OCI-LY1 (cell line): Measurements from ENCODE around the gene AGAP1.

Experiments used
- H2AFZ ChIP-seq: fragments of 200-600 bp; sonication (generic), shearing (Covaris generic); 2 replicates; pipeline ENCODE4 v1.6.0; 2014; ENCODE audit warnings: antibody characterized with exemption, mild to moderate bottlenecking, low read length
- H3F3A ChIP-seq: fragments of 200-600 bp; sonication (generic), shearing (Covaris generic); 2 replicates; pipeline ENCODE4 v1.6.0; 2014; ENCODE audit warnings: mild to moderate bottlenecking, antibody characterized with exemption, low read length, moderate library complexity; ENCODE audit not compliant: insufficient read depth
- H3K27ac ChIP-seq: fragments of 200-600 bp; sonication (generic); 2 replicates; pipeline ENCODE4 v1.5.1; 2014; ENCODE audit warnings: low read length, mixed run types, mild to moderate bottlenecking, low read depth; ENCODE audit not compliant: poor library complexity, severe bottlenecking
- H3K27me3 ChIP-seq: fragments of 200-600 bp; sonication (generic); 2 replicates; pipeline ENCODE4 v1.6.0; 2014; ENCODE audit warnings: antibody characterized with exemption, mild to moderate bottlenecking, low read length, moderate library complexity; ENCODE audit not compliant: insufficient read depth
- H3K36me3 ChIP-seq: fragments of 200-600 bp; sonication (generic); 2 replicates; pipeline ENCODE4 v1.6.1; 2014; ENCODE audit warnings: mild to moderate bottlenecking, antibody characterized with exemption, low read length, moderate library complexity, mixed read lengths; ENCODE audit not compliant: insufficient read depth
- H3K4me1 ChIP-seq: fragments of 200-600 bp; sonication (generic); 2 replicates; pipeline ENCODE4 v1.5.1; 2014; ENCODE audit warnings: mild to moderate bottlenecking, low read length, moderate library complexity; ENCODE audit not compliant: insufficient read depth, severe bottlenecking
- H3K4me2 ChIP-seq: fragments of 200-600 bp; sonication (generic), shearing (Covaris generic); 2 replicates; pipeline ENCODE4 v1.6.1; 2014; ENCODE audit warnings: low read length
- H3K4me3 ChIP-seq: fragments of 200-600 bp; sonication (generic); 2 replicates; pipeline ENCODE4 v1.5.1; 2014; ENCODE audit warnings: low read length, low read depth, mild to moderate bottlenecking, mixed read lengths; ENCODE audit not compliant: poor library complexity, severe bottlenecking
- H3K79me2 ChIP-seq: fragments of 200-600 bp; shearing (Covaris generic); 2 replicates; pipeline ENCODE4 v1.6.1; 2016; ENCODE audit warnings: mixed run types, low read length, mixed read lengths; ENCODE audit not compliant: insufficient read depth
- H3K9ac ChIP-seq: fragments of 200-600 bp; sonication (generic), shearing (Covaris generic); 2 replicates; pipeline ENCODE4 v1.6.1; 2014; ENCODE audit warnings: mild to moderate bottlenecking, low read length, mixed read lengths
- H3K9me2 ChIP-seq: fragments of 200-600 bp; sonication (generic), shearing (Covaris generic); 2 replicates; pipeline ENCODE4 v1.6.1; 2014; ENCODE audit warnings: low read depth, mild to moderate bottlenecking, low read length, mixed read lengths
- H3K9me3 ChIP-seq: fragments of 200-600 bp; shearing (Covaris generic); 2 replicates; pipeline ENCODE4 v1.6.1; 2014; ENCODE audit warnings: low read length, mixed read lengths
- H4K20me1 ChIP-seq: fragments of 200-600 bp; sonication (generic), shearing (Covaris generic); 2 replicates; pipeline ENCODE4 v1.6.0; 2016; ENCODE audit warnings: mild to moderate bottlenecking, low read length; ENCODE audit not compliant: insufficient read depth
- EZH2 ChIP-seq: fragments of 200-600 bp; sonication (generic), shearing (Covaris generic); IDR thresholded peaks from 2 replicates; pipeline ENCODE4 v1.8.0; 2017; ENCODE audit warnings: borderline replicate concordance, mixed run types, mild to moderate bottlenecking, antibody characterized with exemption, low read length, moderate library complexity, mixed read lengths
- TF ChIP-seq, protein P1 (sequence below): fragments of 200-600 bp; sonication (generic), shearing (Covaris generic); IDR thresholded peaks from 2 replicates; pipeline ENCODE4 v1.5.1; 2017; ENCODE audit warnings: mild to moderate bottlenecking, antibody characterized with exemption, low read length, moderate library complexity, mixed read lengths

Gene AGAP1

GRCh38 chr2:236157815-236158498 lies 664.1 kb downstream of the AGAP1 start:
- no peaks in the 10 kb centered on the region for H3K79me2 ChIP-seq
- H3K27me3 ChIP-seq: no peaks in the 10 kb centered on the region

GRCh38 chr2:236158969-236159777 lies 665.3 kb downstream of the AGAP1 start:
- H2AFZ ChIP-seq: no peak overlapping the region
- H3K9me2 ChIP-seq: no peaks in the 10 kb centered on the region
- no peaks in the 10 kb centered on the region for H3K9me3 ChIP-seq
- no peak overlapping the region for H3K27ac ChIP-seq
- H3K36me3 ChIP-seq: no peaks in the 10 kb centered on the region
- H3F3A ChIP-seq: no peaks in the 10 kb centered on the region
- TF ChIP-seq EZH2: no peak
- TF ChIP-seq, protein P1, sequence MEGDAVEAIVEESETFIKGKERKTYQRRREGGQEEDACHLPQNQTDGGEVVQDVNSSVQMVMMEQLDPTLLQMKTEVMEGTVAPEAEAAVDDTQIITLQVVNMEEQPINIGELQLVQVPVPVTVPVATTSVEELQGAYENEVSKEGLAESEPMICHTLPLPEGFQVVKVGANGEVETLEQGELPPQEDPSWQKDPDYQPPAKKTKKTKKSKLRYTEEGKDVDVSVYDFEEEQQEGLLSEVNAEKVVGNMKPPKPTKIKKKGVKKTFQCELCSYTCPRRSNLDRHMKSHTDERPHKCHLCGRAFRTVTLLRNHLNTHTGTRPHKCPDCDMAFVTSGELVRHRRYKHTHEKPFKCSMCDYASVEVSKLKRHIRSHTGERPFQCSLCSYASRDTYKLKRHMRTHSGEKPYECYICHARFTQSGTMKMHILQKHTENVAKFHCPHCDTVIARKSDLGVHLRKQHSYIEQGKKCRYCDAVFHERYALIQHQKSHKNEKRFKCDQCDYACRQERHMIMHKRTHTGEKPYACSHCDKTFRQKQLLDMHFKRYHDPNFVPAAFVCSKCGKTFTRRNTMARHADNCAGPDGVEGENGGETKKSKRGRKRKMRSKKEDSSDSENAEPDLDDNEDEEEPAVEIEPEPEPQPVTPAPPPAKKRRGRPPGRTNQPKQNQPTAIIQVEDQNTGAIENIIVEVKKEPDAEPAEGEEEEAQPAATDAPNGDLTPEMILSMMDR: no peak
- no peaks in the 10 kb centered on the region for H4K20me1 ChIP-seq
- no peaks in the 10 kb centered on the region for H3K4me1 ChIP-seq
- H3K79me2 ChIP-seq: no peaks in the 10 kb centered on the region
- no peak overlapping the region for H3K4me3 ChIP-seq
- H3K4me2 ChIP-seq: no peak overlapping the region
- no peaks in the 10 kb centered on the region for H3K27me3 ChIP-seq
- no peak overlapping the region for H3K9ac ChIP-seq

More at GRCh38 chr2:236157815-236158498, 664.1 kb downstream of the AGAP1 start:
- TF ChIP-seq, protein P1: no peak
- no peak for TF ChIP-seq EZH2
- Histone ChIP-seq H3K4me2 (no peak overlapping the region), H3K9me3 (no peaks in the 10 kb centered on the region), H3K4me1 (no peaks in the 10 kb centered on the region), H3K9me2 (no peaks in the 10 kb centered on the region), H3K27ac (no peak overlapping the region), H3F3A (no peaks in the 10 kb centered on the region), H3K4me3 (no peak overlapping the region), H3K9ac (no peak overlapping the region), H2AFZ (no peak overlapping the region), H3K36me3 (no peaks in the 10 kb centered on the region), H4K20me1 (no peaks in the 10 kb centered on the region)

- H3K27me3 ChIP-seq: no peaks in the 10 kb centered on the region
- no peaks in the 10 kb centered on the region for H3K79me2 ChIP-seq
- no peaks in the 10 kb centered on the region for H3F3A ChIP-seq
- H3K4me3 ChIP-seq: no peak overlapping the region
- no peaks in the 10 kb centered on the region for H4K20me1 ChIP-seq
- no peak overlapping the region for H3K9ac ChIP-seq
- no peak overlapping the region for H2AFZ ChIP-seq
- H3K27ac ChIP-seq: no peak overlapping the region
- H3K4me2 ChIP-seq: no peak overlapping the region
- H3K4me1 ChIP-seq: no peaks in the 10 kb centered on the region
- no peaks in the 10 kb centered on the region for H3K9me2 ChIP-seq
- H3K9me3 ChIP-seq: no peaks in the 10 kb centered on the region
- TF ChIP-seq EZH2: no peak
- TF ChIP-seq, protein P1: no peak
- H3K36me3 ChIP-seq: no peaks in the 10 kb centered on the region
Observed at GRCh38 chr2:236159778-236160170, 665.9 kb downstream of the AGAP1 start.
